Upper lobe of right lung (tissue), 1 donor: ENCODE measurements around the gene SCAF11. TPM values are rescaled to one million over a fixed set of nuclear protein-coding genes. Genes with fewer than 3 reads are reported as not detected.

Experiments
- ATAC-seq: fragments of 200-7000 bp; cut with Tn5 transposase; one replicate; pipeline ENCODE4 v1.9.1; 2020; ENCODE audit warnings: mild to moderate bottlenecking, moderate library complexity
- DNase-seq: peaks from one replicate; pipeline ENCODE4 v3.0.0-alpha.2; 2020
- H3K27ac ChIP-seq: fragments of 200-600 bp; one replicate; pipeline ENCODE4 v1.8.0; 2022
- H3K27me3 ChIP-seq: fragments of 200-600 bp; one replicate; pipeline ENCODE4 v1.8.0; 2022; ENCODE audit warnings: mild to moderate bottlenecking
- H3K36me3 ChIP-seq: fragments of 200-600 bp; one replicate; pipeline ENCODE4 v1.8.0; 2022
- H3K4me1 ChIP-seq: fragments of 200-600 bp; one replicate; pipeline ENCODE4 v1.8.0; 2022
- H3K4me3 ChIP-seq: fragments of 200-600 bp; one replicate; pipeline ENCODE4 v1.8.0; 2022; ENCODE audit warnings: mild to moderate bottlenecking
- H3K9me3 ChIP-seq: fragments of 200-600 bp; one replicate; pipeline ENCODE4 v1.8.0; 2022
- intact Hi-C: fragments of 100-400 bp; cut with DNase I; formaldehyde crosslinking; loops from one replicate; pipeline ENCODE4 v1.11.0; 2022
- total RNA-seq: library from RNA; stranded (reverse); fragmentation: NEBNext Ultra II Directional; extraction: Animal tissue kit (Norgen Biotek cat#: 25700); gene quantifications from one replicate; pipeline ENCODE4 v1.2.1, GENCODE V29; 2021
- TF ChIP-seq, protein P1 (sequence below): fragments of 200-600 bp; IDR thresholded peaks from one replicate; pipeline ENCODE4 v1.8.0; 2022; ENCODE audit warnings: antibody characterized with exemption
- donor health status: DM: no; HTN: yes; CAD: no; lungs with severe emphysema.

SCAF11 gene
- total RNA-seq, 1 donor from 2014 or later: 119 TPM

- Histone ChIP-seq H3K9me3 (no peaks in the 10 kb centered on the region), H3K4me3 (no peak overlapping the region), H3K36me3 (peaks cover 10% of the 10 kb centered on the region), H3K4me1 (peaks cover 36% of the 10 kb centered on the region), H3K27ac (no peak overlapping the region), H3K27me3 (no peaks in the 10 kb centered on the region)
- intact Hi-C loops: no loop called here
- TF ChIP-seq, protein P1, sequence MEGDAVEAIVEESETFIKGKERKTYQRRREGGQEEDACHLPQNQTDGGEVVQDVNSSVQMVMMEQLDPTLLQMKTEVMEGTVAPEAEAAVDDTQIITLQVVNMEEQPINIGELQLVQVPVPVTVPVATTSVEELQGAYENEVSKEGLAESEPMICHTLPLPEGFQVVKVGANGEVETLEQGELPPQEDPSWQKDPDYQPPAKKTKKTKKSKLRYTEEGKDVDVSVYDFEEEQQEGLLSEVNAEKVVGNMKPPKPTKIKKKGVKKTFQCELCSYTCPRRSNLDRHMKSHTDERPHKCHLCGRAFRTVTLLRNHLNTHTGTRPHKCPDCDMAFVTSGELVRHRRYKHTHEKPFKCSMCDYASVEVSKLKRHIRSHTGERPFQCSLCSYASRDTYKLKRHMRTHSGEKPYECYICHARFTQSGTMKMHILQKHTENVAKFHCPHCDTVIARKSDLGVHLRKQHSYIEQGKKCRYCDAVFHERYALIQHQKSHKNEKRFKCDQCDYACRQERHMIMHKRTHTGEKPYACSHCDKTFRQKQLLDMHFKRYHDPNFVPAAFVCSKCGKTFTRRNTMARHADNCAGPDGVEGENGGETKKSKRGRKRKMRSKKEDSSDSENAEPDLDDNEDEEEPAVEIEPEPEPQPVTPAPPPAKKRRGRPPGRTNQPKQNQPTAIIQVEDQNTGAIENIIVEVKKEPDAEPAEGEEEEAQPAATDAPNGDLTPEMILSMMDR: no peak
- ATAC-seq: no peak
- no peak for DNase-seq
These were observed 27.6 kb downstream of the SCAF11 start for GRCh38 chr12:45962553-45963325.

GRCh38 chr12:45959728-45960127 is 30.6 kb downstream of the SCAF11 start:
- Histone ChIP-seq H3K27me3 (no peaks in the 10 kb centered on the region), H3K4me1 (peaks cover 10% of the 10 kb centered on the region), H3K36me3 (peaks cover 10% of the 10 kb centered on the region), H3K27ac (no peak overlapping the region), H3K9me3 (no peaks in the 10 kb centered on the region), H3K4me3 (no peak overlapping the region)
- ATAC-seq (no peak), DNase-seq (no peak)
- TF ChIP-seq, protein P1: no peak
- intact Hi-C loops: no loop called here

GRCh38 chr12:45959025-45959424 is 31.3 kb downstream of the SCAF11 start:
- Histone ChIP-seq H3K27me3 (no peaks in the 10 kb centered on the region), H3K36me3 (peaks cover 10% of the 10 kb centered on the region), H3K27ac (no peak overlapping the region), H3K4me3 (no peak overlapping the region), H3K9me3 (no peaks in the 10 kb centered on the region), H3K4me1 (peaks cover 10% of the 10 kb centered on the region)
- ATAC-seq (no peak), DNase-seq (no peak)
- intact Hi-C loops: no loop called here
- TF ChIP-seq, protein P1: no peak

- ATAC-seq (no peak), DNase-seq (no peak)
- TF ChIP-seq, protein P1: no peak
- no peaks in the 10 kb centered on the region for H3K9me3 ChIP-seq
- no peaks in the 10 kb centered on the region for H3K4me1 ChIP-seq
- intact Hi-C loops: no loop called here
- no peak overlapping the region for H3K4me3 ChIP-seq
- no peak overlapping the region for H3K27ac ChIP-seq
- no peaks in the 10 kb centered on the region for H3K27me3 ChIP-seq
- H3K36me3 ChIP-seq: peaks cover 66% of the 10 kb centered on the region
These were observed 41.8 kb downstream of the SCAF11 start for GRCh38 chr12:45948546-45948945.

DNA sequence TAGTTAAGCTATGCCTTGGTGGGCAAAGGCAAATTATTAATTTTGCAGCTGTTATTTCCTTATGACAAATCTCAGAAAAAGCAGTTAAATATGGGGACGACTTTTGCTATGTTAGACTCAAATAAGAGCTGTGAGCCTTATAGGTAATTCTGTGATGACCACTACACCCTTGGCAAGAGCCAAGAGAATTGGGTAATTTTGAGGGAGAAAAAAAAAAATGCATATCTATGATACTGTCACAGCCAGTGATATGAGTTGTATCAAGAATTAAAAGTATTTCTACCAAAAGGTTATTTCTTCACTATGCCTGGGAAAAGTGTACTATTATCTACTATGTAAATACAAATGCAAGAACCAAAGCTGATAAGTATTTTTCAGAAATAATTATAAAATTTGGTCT is 43.9 kb downstream of the SCAF11 start:
- no peaks in the 10 kb centered on the region for H3K27me3 ChIP-seq
- ATAC-seq (no peak), DNase-seq (no peak)
- no peaks in the 10 kb centered on the region for H3K4me1 ChIP-seq
- H3K27ac ChIP-seq: no peak overlapping the region
- TF ChIP-seq, protein P1: no peak
- intact Hi-C loops: no loop called here
- no peaks in the 10 kb centered on the region for H3K9me3 ChIP-seq
- H3K36me3 ChIP-seq: peaks cover 74% of the 10 kb centered on the region
- H3K4me3 ChIP-seq: no peak overlapping the region
